Limb (tissue), 2 donors: ENCODE results near the gene ARHGAP29.
A peak's percentile ranks its signal among the peaks of the same experiment; 100 is the strongest.

Source experiments
- DNase-seq, 2 donors: peaks; one replicate each; pipeline ENCODE4 v3.0.0-alpha.2; 2016; ENCODE audit errors: extremely low spot score in 2 of 2

The ARHGAP29 gene

GRCh38 chr1:94122201-94122970, 115.0 kb downstream of the ARHGAP29 start:
- DNase-seq = peak in 1 of 2 donors; percentile 0
